Activated CD4-positive, alpha-beta T cell treated with anti-CD3 and anti-CD28 coated beads for 48 hours (primary cell): ENCODE data around the gene PLXDC2.
"Not testable (repeated sequence)": the region's sequence is repeated elsewhere in the genome, so short reads cannot be mapped to it uniquely, and the experiment has no call there.

Experiments
- DNase-seq: peaks from one replicate; pipeline ENCODE4 v3.0.0-alpha.2; 2020

Gene PLXDC2

DNA sequence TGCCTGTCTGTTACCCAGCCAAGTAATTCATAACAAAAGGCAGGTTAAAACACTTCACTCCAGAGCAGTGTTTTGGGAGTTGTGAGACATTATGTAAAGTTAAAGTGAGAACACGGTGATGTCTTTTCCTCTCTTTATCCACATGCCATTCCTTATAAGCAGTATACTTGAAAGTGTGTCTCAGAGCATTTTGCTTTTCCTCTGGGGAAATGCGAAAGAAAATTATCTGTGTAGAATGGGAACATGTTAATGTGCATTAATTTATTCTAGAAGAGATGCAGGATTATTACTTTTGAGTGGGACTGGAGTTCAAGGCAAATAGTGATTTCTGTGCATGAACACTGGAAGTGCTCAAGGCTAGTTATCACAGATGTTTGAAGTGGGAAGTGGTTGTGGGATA is 170.4 kb downstream of the PLXDC2 start:
- no peak for DNase-seq

DNA sequence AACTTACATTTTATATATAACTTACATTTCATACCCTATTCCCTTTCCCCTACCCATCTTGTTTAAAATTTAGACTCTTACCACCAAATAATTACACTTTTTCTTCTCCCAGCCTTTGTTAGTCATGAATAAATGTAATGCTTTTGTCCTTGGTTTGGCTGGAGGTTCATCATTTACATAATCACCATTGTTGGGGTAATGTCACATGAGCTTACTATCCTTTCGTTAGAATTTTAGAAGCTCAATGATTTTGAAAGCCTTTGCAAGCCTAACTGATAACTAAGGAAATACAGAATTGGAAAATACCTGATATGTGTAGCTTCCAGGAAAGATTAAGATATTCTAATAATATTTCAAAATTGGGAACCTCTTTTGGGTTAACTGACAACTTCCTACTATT is 171.7 kb downstream of the PLXDC2 start:
- no peak for DNase-seq

DNA sequence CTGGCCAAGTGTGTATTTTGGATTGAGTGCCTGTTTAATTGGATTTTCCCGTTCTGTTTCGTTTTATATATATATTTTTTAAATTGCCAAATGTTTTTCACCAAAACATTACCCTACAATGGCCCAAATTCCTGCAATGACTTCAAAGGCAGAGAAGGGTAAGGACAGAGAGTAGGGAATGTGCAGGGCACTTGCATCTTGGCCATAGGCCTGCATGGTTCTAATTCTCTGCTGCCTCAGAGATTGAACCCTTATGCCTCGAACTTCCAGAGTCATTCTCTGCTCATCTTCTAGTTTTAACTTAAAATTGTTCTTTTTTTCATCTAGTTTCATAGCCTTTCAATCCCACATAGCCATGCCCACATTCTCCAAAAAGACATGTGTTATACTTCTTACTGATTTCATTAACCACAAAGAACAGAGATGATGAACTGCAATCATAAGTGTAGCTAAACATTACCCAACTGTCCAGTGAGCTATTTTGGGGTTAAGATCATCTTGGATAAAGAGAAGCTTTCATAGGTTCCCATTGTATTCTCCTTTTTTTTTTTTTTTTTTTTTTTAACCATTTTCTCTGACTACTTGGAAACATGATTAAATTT is 177.6 kb downstream of the PLXDC2 start:
- DNase-seq, result no peak

DNA sequence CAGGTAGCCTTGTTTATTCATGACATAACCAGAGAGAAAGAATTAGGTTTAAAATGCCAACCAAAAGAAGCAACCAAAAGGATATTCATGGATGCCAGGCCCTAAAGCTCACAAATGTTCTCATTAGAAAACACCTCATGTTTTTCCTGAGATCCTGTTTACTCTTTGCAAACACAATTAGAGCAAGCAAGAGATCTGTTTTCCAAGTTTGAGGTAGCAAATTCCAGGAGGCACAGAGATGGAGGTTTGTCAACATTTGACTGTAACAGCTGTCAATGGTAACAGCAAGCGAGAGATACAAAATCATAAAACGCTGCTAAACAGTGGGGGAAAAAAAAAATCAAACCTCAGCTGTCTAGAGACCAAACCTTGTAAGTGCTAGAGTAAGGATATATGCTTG is 182.2 kb downstream of the PLXDC2 start:
- no peak for DNase-seq

DNA sequence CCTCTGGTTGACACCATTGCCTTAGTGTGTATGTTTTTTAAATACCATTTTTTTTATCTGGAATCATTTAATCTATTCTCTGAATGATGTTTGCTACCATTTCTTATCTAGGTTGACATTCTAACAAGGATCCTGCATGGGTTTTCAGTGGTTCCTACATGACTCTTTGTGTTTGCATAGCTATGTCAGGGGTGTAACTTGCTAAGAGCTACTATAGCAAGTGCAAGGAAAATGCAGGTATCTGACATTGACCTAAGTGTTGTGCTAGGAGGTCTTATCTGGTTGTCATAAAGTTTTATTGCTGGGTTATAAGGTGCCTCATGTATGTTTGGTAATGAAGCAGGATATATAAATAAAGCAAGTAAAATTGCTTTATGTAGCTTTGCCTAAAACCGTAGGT is 183.2 kb downstream of the PLXDC2 start:
- DNase-seq, result no peak

DNA sequence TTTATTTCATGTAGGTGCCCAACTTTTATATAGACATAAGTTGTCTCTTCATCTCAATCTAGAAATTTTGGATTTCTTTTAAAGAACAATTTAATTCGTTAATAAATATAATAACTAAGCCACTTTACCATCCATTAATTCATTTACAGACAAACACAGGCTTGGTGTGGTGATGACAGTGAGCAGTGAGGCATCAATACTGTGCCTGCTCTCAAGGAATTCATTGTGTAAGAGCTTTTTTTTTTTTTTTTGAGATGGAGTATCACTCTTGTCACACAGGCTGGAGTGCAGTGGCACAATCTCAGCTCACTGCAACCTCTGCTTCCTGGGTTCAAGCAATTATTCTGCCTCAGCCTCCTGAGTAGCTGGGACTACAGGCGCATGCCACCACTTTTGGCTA is 185.8 kb downstream of the PLXDC2 start:
- not testable (repeated sequence) for DNase-seq

DNA sequence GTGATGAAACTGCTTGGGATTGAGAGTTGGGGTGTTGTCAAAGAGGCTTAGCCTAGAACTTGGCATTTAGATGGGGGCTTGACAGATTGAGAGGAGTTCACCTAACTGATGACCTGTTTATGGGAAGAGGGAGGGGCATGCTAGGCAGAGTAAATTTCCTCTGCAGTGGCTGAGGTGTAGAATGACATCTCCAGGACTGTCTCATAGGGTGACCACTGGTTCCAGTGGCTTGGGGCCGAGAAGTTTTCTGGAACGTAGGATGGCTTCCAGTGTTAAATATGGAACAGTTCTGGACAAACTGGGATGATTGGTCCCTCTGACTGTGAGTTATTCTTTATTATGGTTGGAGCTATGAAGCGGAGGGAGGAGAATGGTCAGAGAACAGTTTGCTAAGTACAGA is 186.4 kb downstream of the PLXDC2 start:
- no peak for DNase-seq

DNA sequence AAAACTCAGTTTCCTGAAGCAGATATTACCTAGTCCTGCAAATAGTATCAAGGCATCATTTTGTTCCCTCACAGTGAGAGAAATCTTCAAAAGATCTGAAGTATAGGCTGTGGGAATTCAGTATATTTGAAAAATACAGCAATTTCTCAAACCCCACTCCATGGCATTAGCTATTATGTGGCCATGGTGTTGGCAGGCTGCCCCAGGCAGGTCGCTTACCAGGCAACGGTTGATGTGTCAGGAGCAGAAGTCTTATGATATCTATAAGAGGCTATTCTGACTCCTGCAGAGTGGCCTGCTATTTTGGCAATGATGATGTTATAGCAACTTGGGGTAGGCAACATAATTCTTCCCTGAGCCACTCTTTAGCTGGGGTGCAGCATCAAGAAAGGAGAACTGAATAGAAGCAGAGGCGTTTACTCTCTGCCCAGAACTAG is 187.9 kb downstream of the PLXDC2 start:
- no peak for DNase-seq

DNA sequence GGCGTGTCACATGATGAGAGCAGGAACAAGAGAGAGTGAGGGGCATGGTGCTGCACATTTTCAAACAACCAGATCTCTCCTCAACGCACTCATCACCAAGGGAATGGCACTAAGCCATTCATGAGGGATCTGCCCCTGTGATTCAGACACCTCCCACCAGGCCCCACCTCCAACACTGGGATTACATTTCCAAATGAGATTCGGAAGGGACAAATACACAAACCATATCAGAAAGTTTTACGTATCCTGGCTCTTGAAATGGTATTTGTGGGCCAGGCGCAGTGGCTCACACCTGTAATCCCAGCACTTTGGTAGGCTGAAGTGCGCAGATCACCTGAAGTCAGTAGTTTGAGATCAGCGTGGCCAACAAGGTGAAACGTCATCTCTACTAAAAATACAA is 189.4 kb downstream of the PLXDC2 start:
- no peak for DNase-seq

DNA sequence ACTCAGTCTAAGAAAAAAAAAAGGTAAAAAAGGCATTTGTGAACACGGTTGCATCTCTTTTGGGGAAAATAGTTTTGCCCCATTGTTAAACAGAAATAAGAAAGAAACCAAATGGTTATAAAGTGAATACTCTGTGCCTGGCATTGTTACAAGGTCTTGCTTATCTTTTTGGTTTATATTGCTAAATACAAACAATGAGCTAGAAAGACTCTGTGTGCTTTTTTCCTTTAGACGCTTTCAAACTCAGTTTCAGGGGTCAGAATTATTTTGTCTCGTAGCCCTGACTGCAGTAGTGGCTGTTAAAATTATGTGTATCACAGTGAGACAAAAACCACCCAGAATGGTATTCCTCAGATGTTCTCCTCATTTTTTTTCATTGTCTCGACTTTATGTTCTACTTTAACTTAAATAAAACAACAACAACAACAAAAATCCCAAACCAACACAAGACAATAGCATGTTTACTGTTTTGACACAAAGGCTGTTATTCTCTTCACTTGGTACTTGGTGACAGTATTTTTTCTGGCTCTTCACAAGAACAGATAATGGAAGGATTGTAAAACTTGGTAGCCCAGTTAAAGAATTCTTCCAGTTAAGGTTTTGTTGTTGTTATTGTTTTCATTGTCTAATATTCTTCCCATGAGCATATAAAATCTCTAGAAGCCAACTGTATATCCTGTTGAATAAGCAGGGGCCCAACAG is 190.1 kb downstream of the PLXDC2 start:
- DNase-seq, result no peak

DNA sequence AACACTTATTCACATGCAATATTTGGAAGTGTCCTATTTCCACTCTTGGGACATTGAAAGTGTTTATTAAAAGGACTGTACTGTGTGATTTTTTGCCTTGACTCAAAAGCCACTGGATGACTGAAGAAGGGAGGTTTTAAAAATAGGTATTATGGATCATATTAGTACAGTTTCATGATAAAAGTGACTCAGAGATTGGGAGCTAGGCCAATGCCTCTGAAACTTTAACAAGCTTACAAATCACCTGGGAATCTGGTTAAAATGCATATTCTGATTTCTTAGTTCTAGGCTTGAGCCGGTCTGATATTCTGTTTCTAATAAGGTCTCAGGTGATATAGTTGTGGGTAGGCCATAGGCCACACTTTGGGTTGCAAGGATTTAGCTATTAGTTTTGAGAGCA is 191.2 kb downstream of the PLXDC2 start:
- DNase-seq, result no peak

DNA sequence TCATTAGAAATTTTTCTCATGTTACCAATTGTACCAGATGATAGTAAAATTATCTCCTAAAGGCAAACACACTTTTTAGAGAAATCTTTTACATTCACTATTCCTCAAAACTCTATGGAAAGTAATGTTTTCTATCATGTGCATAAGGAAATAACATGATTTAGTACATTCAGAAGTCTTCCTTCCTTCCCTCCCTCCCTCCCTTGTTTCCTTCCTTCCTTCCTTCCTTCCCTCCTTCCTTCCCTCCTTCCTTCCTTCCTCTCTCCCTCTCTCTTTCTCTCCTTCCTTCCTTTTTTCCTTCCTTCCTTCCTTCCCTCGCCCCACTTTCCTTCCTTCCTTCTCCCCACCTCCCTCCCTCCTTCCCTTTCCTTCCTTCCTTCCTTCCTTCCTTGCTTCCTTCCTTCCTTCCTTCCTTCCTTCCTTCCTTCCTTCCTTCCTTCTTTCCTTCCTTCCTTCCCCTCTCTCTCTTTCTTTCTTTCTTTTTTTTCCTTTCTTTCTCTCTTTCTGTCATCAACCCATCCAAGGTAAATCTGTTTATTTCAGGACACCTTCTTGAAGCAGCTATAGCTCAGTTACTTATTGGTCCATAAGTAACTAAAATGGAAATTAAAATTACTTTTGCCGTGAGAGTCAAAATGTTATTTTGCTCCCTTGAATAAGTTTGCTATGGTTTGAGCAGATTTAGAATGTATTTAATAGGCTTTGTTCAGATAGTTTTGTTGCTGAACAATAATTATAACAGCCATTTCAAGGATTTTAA is 197.9 kb downstream of the PLXDC2 start:
- DNase-seq, result no peak

DNA sequence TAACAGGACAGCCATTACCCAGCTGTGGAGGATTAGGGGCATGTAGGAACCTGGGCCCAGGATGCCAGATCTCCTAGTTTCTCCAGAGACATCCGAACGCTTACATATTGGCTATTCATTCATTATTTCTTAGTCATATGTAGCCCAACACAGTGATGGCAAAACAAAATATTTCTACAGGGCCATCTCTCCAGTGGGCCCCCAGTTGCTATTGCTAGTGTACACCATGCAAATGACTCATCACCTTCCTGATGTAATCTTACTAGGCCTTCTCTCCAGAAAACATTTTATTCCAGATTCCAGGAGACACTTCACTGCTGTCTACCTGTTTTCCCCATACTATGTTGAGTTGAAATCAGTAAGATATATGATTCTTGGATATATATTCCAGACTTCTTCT is 201.7 kb downstream of the PLXDC2 start:
- DNase-seq, result no peak

DNA sequence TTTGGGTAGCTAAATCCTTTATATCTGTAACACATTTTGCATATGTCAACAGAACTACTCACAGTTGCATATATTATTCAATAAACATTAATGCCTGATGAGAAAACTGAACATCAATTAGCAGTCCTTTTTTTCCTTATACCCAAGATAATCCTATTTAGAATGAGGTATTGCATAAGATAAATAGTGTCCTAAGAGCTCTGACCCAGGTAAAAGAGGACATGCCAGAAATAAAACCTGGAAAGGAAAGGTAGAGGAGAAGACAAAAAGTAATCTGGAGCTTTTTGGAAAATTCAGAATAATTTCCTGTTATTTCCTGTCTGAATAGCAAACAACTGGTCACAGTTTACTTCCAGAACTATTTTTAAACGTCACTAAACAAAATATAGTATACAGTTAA is 204.4 kb downstream of the PLXDC2 start:
- no peak for DNase-seq

DNA sequence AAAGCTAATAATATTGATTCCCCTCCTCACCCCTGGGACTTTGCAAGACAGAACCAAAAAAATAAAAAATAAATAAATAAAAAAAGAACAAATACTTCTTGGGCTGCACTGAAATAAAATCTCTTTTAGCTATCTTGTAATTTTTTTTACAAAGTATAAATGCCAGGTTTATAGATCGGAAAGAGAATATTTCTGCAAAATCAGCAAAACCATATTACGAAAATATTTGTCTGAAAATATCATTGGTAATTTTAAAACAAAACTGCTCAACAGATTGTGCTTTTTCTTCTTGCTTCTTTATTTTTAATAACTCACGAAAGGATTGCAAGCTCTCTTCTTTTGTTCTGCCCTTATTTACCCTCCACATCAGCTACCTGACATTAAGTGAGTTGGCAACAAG is 213.3 kb downstream of the PLXDC2 start:
- no peak for DNase-seq

DNA sequence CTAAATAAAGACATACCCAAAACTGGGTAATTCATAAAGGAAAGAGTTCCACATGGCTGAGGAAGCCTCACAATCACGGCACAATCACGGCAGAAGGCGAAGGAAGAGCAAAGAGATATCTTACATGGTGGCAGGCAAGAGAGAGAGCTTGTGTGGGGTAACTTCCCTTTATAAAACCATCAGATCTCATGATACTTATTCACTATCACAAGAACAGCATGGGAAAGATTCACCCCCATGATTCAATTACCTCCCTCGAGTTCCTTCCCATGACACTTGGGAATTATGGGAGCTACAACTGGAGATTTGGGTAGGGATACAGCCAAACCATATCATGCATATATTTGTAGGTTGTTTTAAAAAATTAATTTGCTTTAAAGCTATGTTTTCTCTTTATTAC is 217.2 kb downstream of the PLXDC2 start:
- DNase-seq, result no peak

DNA sequence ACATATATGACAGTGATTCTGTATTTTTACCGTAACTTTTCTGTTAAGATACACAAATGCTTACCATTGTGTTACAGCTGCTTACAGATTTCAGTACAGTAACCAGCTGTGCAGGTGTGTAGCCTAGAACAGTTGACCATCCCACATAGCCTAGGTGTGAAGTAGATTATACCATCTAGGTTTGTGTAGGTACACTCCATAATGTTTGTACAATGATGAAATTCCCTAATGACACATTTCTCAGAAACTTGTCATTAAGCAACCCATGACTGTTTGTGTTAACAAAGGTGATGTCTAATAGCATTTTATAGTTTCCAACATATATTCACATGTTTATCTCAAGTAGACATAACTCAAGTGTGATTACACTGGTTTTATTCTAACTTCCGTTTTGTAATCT is 218.5 kb downstream of the PLXDC2 start:
- DNase-seq, result no peak

DNA sequence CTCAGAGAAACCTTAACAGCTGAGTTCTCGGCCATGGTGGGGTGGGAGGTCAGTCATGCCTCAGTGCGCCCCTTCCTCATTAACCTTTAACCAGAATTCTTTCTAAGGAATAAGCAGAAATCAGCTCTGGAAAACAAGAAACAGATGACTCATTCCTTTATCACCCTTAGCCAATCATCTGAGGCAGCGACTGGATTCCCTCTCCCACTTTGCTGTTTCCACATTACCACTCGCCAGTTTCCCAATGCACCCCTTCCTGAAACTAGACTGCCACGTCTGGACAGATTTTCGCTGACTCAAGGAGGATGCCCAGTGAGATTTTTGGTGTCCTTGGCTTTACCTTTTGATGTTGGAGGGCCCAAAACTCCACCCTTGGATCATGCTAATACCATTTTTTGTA is 223.8 kb downstream of the PLXDC2 start:
- DNase-seq, result no peak

DNA sequence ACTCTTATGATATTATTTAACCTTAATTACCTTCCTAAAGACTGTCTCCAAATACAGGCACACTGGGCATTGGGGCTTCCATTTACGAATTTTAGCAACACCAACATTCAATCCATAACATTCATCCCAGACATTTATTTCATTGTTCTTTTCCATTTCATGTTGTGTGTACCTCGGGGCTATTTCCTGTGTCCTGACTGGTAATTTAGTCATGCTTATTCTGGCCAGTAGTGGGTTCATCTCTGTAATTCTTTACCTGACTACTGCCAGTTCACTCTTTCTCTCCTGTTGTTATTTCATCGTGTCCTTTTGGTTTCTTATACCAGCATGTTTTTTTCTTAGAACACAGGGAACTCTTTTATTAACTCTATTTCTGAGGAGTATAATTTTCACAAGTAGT is 225.7 kb downstream of the PLXDC2 start:
- DNase-seq, result no peak

DNA sequence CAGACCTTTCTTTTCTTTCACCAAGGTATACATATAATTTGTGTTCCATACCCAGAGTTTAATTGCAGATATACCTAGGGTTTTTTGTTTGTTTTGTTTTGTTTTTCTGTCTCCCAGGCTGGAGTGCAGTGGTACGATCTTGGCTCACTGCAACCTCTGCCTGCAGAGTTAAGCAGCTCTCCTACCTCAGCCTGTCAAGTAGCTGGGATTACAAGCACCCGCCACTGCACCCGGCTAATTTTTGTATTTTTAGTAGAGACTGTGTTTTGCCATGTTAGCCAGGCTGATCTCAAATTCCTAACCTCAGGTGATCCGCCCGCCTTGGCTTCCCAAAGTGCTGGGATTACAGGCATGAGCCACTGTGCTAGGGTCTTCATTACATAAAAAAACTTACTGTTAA is 228.9 kb downstream of the PLXDC2 start:
- not testable (repeated sequence) for DNase-seq

DNA sequence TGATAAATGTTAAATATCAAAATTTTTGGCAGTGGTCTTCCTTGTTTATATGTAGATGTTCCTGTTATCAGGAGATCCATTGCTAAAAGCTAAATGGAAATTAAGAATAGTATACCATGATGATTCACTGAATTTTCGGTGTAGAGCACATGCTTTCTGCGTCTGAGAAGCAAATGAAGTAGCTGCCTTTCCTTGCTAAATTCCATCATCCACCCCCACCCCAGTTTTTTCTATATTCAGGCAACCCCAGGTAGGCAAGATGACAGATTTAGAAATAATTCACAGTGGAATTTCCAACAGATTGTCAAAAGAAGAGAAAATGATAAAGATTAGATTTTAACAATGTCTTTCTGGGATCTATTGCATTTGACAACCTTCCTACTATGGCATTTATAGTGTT is 231.9 kb downstream of the PLXDC2 start:
- DNase-seq, result no peak

DNA sequence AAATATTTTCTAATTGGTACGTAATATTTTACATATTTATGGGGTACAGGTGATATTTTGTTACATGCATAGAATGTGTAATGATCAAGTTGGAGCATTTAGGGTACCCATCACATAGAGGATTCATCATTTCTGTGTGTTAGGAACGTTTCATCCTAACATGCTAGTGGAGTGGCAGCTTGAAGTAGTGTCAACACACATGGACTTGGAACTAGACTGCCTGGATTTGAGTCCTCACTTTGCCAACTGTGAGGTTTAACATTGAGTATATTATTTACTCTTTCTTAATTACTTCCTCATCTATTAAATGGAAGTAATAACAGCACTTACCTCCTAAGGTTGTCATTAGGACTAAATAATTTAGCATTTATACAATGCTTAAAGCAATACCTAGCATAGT is 241.9 kb downstream of the PLXDC2 start:
- no peak for DNase-seq

DNA sequence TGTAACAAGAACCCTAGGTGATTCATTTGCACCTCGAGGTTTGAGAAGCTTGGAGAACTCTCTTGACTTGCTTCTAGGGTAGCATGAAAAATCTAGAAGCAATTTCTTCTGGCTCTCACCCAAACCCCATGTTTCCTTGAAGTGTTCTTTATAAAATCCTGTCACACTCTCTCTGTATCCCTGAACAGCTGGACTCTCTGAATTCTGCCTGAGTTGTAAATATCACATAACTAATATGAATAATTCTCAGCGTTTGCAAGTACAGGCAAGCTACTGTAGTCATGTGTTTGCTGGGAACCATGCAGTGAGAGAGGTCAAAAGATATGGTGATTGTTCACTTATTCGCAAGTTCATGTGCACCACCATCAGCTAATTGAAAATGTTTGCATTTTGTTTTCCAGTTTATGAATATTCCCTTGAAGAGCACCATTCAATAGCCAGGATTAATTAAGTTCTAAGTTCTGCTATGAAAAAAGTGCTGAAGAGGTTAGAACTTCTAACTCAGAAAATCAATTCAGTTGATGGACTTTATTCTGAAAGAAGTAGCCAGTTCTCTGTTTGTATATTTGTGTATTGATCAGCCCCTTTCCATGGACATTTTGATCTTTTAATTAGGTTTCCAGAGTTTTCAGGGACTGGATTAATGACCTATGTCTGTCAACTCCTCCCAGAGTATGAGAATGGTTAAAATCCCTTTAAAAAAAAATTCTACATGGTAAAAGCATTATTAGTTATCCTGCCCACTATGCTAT is 243.0 kb downstream of the PLXDC2 start:
- no peak for DNase-seq

DNA sequence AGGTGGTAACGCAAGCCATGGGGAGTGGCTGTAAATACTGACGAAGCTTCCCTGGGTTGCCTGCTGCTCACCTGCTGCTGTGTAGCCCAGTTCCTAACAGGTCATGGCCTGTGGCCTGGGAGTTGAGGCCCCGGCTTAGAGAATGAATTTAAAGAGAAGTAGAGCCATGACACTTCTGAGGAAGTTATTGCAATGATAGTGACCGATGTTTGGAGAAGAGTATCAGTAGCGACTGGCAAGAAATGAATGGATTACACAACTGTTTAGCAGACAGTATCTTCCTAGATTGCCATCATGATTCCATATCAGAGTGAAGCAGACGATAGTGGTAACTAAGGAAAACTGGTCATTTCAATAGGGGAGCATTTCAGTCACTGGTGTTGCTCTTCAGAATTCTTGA is 249.6 kb downstream of the PLXDC2 start:
- no peak for DNase-seq
